ENCODE measurements around the gene CACNA2D3.

DNA sequence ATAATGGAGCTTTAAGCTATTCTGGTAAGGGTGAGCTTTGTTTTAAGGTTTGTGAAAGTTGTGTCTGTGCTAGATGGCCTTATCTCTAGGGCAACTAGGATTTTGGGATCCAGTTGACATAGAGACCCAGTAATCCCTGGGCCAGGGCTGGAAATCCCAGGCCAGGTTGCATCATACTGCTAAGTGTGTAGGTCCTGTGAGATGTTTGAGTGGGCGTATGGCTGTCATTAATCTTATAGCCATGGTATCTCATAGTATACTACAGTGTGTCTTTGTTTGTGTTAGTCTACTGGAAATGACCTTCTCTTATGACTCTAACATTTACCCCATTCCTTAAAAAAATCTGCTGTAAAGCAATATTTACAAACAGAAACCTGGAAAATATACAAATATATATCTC is 151.4 kb downstream of the CACNA2D3 start:
- TF ChIP-seq, protein P1, sequence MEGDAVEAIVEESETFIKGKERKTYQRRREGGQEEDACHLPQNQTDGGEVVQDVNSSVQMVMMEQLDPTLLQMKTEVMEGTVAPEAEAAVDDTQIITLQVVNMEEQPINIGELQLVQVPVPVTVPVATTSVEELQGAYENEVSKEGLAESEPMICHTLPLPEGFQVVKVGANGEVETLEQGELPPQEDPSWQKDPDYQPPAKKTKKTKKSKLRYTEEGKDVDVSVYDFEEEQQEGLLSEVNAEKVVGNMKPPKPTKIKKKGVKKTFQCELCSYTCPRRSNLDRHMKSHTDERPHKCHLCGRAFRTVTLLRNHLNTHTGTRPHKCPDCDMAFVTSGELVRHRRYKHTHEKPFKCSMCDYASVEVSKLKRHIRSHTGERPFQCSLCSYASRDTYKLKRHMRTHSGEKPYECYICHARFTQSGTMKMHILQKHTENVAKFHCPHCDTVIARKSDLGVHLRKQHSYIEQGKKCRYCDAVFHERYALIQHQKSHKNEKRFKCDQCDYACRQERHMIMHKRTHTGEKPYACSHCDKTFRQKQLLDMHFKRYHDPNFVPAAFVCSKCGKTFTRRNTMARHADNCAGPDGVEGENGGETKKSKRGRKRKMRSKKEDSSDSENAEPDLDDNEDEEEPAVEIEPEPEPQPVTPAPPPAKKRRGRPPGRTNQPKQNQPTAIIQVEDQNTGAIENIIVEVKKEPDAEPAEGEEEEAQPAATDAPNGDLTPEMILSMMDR (IDR thresholded peaks at IDR 0.05) = no peak
- TF ChIP-seq POLR2A (IDR thresholded peaks at IDR 0.05) = no peak
- no peak for TF ChIP-seq POLR2AphosphoS5 (IDR thresholded peaks at IDR 0.05)

Measured in transverse colon (tissue), 4 donors.